ENCODE data around the gene PSMB11.

The PSMB11 gene

DNA sequence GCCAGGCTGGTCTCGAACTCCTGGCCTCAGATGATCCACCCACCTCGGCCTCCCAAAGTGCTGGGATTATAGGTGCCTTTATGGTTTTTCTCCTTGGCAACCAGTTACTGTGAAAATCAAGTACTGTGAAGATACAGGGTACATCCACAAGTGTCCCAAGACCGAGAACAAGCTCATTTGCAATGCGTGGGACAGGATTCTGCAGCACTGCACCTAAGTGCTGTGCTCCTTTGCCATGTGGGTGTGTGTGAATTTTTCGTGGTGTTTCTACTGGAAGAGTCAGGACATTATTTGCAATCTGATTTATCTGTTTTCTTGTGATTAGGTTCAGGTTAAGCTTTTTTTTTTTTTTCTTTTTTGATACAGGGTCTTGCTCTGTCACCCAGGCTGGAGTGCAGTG is 24.9 kb upstream of the PSMB11 start:
- Histone ChIP-seq H3K27me3 (ENCODE audit: control insufficient read depth in 1 of 2, insufficient read depth in 2 of 2, low read length in 2 of 2) (no peaks in the 10 kb centered on the region), H3K9me3 (ENCODE audit: control insufficient read depth in 2 of 2, low read length in 2 of 2) (no peaks in the 10 kb centered on the region), H3K27ac (ENCODE audit: low read length) (no peak overlapping the region), H3K36me3 (ENCODE audit: control insufficient read depth in 2 of 2, insufficient read depth in 2 of 2, low read length in 2 of 2) (no peaks in the 10 kb centered on the region), H3K4me3 (ENCODE audit: low read length in 2 of 2) (no peak overlapping the region), H3K9ac (ENCODE audit: low read length in 2 of 2) (no peak overlapping the region), H3K4me1 (ENCODE audit: control insufficient read depth, insufficient read depth, low read length) (no peaks in the 10 kb centered on the region)

DNA sequence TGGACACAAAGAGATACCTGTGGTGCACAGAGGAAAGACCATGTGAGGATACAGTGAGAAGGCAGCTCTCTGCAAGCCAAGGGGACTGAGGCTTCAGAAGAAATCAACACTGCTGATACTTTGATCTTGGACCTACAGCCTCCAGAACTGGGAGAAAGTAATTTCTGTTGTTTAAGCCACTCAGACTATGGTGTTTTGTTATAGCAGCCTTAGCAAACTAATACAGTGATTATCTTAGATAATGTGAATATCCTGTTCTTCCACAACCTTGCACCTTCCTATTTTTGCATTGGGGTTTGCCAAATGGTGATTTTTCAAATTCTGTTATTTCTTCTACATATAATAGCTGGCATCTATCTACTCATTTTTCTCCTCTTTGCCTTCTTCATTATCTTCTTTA is 23.9 kb upstream of the PSMB11 start:
- Histone ChIP-seq H3K9me3 (ENCODE audit: control insufficient read depth in 2 of 2, low read length in 2 of 2) (no peaks in the 10 kb centered on the region), H3K27me3 (ENCODE audit: control insufficient read depth in 1 of 2, insufficient read depth in 2 of 2, low read length in 2 of 2) (no peaks in the 10 kb centered on the region), H3K27ac (ENCODE audit: low read length) (no peak overlapping the region), H3K9ac (ENCODE audit: low read length in 2 of 2) (no peak overlapping the region), H3K36me3 (ENCODE audit: control insufficient read depth in 2 of 2, insufficient read depth in 2 of 2, low read length in 2 of 2) (no peaks in the 10 kb centered on the region), H3K4me1 (ENCODE audit: control insufficient read depth, insufficient read depth, low read length) (no peaks in the 10 kb centered on the region), H3K4me3 (ENCODE audit: low read length in 2 of 2) (no peak overlapping the region)

DNA sequence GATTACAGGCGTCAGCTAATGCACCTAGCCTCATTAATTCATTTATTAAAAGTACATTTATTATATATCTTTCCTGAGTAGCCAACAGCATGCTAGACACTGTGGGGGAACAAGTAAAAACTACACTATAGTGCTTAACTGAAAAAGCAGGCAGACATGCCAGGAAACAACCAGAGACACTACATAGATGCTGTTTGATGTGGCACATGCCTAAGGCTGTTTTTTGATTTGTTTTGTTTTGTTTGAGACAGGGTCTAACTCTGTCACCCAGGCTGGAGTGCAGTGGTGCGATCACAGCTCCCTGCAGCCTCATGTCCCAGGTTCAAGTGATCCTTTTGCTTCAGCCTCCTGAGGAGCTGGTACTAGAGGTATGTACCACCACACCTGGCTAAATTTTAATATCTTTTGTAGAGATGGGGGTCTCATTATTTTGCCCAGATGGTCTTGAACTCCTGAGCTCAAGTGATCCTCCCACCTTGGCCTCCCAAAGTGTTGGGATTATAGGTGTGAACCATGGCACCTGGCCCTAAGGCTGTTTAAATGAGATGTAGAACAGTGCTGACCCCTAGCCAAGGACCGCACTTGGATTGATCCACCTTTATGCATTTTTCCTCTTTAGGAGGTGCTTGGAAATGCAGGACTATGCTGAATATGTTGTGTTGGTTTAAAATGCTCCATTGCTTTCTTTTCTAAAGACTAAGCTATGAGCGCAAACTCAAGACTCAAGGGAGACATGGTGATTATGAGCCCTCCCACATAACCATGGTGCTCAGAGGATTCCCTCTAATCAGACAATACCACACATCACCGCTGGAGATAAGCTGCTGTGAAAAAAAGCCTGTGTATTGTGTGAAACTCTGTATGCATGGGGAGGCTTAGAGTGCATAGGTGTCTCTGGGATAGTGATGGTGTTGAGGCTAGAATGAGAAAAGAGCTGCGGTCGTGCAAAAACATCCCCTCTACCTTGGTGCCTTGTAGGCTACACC is 21.6 kb upstream of the PSMB11 start:
- Histone ChIP-seq H3K4me3 (ENCODE audit: low read length in 2 of 2) (no peak overlapping the region), H3K4me1 (ENCODE audit: control insufficient read depth, insufficient read depth, low read length) (no peaks in the 10 kb centered on the region), H3K9ac (ENCODE audit: low read length in 2 of 2) (no peak overlapping the region), H3K27ac (ENCODE audit: low read length) (no peak overlapping the region), H3K36me3 (ENCODE audit: control insufficient read depth in 2 of 2, insufficient read depth in 2 of 2, low read length in 2 of 2) (peaks cover 4 to 7% of the 10 kb centered on the region in 2 donors), H3K27me3 (ENCODE audit: control insufficient read depth in 1 of 2, insufficient read depth in 2 of 2, low read length in 2 of 2) (no peaks in the 10 kb centered on the region), H3K9me3 (ENCODE audit: control insufficient read depth in 2 of 2, low read length in 2 of 2) (no peaks in the 10 kb centered on the region)

DNA sequence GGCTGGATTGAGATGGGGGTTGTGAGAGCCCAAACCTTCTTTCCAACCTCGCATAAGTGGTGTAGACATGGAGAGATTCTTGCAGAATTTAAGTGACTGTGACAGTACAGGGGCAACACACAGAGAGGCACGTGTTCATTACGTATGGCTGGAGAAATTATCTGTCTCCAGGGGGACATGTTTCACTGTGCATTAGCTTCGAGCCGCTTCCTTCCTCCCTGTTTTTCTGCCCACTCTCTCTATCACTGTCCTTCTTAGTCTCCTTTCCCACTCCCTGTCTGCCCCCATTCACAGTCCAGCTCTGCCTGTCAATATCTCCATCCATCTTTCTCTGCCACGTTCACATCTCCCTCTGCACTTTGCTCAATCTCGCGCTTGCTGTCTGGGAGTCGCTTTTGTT is 20.6 kb upstream of the PSMB11 start:
- Histone ChIP-seq H3K9me3 (ENCODE audit: control insufficient read depth in 2 of 2, low read length in 2 of 2) (no peaks in the 10 kb centered on the region), H3K27me3 (ENCODE audit: control insufficient read depth in 1 of 2, insufficient read depth in 2 of 2, low read length in 2 of 2) (no peaks in the 10 kb centered on the region)

DNA sequence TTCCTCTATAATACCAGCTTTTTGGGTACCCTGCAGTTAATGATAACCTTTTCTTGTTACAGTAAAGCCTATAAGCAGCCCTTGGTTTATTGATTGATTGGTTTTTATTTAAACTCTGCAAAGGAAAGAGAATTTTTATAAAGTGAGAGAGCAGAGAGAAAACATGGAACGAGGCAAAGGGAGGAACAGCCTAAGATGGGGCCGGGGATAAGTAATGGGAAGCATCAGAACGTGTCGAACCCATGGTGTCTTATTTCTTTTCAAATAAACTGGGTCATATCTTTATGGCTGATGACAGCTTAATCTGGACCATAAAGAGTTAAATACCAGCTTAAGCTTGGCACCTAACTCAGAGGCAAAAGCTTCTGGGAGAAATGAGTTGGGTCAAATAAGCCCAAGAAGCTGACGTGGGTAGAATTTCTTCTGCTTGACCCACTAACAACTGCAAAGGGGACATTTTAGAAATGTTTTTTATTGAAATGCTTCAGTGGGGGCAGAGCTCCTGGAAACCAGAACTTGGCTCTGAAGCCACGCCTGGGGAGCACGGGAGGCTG is 20.0 kb upstream of the PSMB11 start:
- Histone ChIP-seq H3K27me3 (ENCODE audit: control insufficient read depth in 1 of 2, insufficient read depth in 2 of 2, low read length in 2 of 2) (no peaks in the 10 kb centered on the region), H3K4me1 (ENCODE audit: control insufficient read depth, insufficient read depth, low read length) (no peaks in the 10 kb centered on the region), H3K4me3 (ENCODE audit: low read length in 2 of 2) (no peak overlapping the region), H3K9ac (ENCODE audit: low read length in 2 of 2) (no peak overlapping the region), H3K27ac (ENCODE audit: low read length) (no peak overlapping the region), H3K9me3 (ENCODE audit: control insufficient read depth in 2 of 2, low read length in 2 of 2) (no peaks in the 10 kb centered on the region), H3K36me3 (ENCODE audit: control insufficient read depth in 2 of 2, insufficient read depth in 2 of 2, low read length in 2 of 2) (peaks cover 14% of the 10 kb centered on the region in 2 donors)

More for the DNA sequence above, 20.6 kb upstream of the PSMB11 start:
- H3K36me3 ChIP-seq (ENCODE audit: control insufficient read depth in 2 of 2, insufficient read depth in 2 of 2, low read length in 2 of 2) = peaks cover 14% of the 10 kb centered on the region in 2 donors
- H3K4me3 ChIP-seq (ENCODE audit: low read length in 2 of 2) = no peak overlapping the region
- no peaks in the 10 kb centered on the region for H3K4me1 ChIP-seq (ENCODE audit: control insufficient read depth, insufficient read depth, low read length)
- no peak overlapping the region for H3K9ac ChIP-seq (ENCODE audit: low read length in 2 of 2)
- no peak overlapping the region for H3K27ac ChIP-seq (ENCODE audit: low read length)

DNA sequence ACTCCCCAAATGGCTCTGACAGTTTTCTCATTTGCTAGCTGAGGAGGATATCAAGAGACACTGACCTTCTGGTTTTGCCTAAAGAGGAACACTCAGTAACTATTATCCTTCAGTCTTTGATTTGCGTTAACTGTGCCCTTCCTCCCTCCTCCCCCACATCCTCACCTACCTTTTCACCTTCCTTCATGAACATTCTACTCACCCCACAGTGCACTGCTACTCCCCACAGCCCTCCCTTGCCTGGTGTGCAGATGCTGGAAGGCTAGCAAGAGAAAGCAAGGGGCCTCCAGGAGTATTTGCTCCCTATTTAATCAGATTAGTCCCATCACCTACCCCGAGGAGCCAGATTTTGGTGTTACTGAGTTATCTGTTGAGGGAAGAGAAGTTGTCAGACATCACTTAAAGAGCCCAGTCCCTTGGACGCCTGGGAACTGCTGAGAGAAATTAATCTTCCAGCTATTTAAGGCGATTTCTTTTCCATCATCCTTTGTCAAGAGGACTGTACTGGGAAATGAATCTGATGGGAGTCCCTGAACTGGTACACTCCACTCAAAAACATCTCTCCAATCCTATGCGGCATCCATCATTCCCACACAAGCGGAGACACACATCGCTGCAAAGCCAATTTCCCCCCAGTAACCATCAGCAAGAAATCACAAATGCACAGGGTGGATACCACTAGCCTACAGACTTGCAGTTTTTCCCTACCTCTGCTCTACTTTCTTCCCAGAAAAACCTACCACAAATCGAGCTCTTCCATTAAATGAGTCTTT is 18.8 kb upstream of the PSMB11 start:
- Histone ChIP-seq H3K27ac (ENCODE audit: low read length) (no peak overlapping the region), H3K9me3 (ENCODE audit: control insufficient read depth in 2 of 2, low read length in 2 of 2) (no peaks in the 10 kb centered on the region), H3K4me3 (ENCODE audit: low read length in 2 of 2) (no peak overlapping the region), H3K9ac (ENCODE audit: low read length in 2 of 2) (no peak overlapping the region), H3K4me1 (ENCODE audit: control insufficient read depth, insufficient read depth, low read length) (no peaks in the 10 kb centered on the region), H3K27me3 (ENCODE audit: control insufficient read depth in 1 of 2, insufficient read depth in 2 of 2, low read length in 2 of 2) (no peaks in the 10 kb centered on the region), H3K36me3 (ENCODE audit: control insufficient read depth in 2 of 2, insufficient read depth in 2 of 2, low read length in 2 of 2) (peaks cover 14 to 16% of the 10 kb centered on the region in 2 donors)

DNA sequence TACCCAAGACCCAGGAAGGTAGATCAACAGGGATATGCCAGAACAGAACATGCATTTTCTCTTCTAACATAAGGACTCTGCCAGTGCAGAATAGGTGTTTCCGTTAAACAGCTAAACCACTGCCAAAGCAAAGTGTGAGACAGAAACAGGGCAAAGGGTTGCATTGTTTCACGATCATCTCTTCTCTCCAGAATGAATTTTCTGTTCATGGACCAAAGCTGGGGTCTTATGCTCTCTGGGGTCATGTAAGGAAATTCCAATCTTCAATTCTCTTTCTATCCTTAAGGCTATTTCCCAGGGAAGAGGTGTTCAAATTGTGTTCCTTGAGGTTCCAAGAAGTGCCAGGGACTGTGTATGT is 18.2 kb upstream of the PSMB11 start:
- Histone ChIP-seq H3K9me3 (ENCODE audit: control insufficient read depth in 2 of 2, low read length in 2 of 2) (no peaks in the 10 kb centered on the region), H3K9ac (ENCODE audit: low read length in 2 of 2) (no peak overlapping the region), H3K36me3 (ENCODE audit: control insufficient read depth in 2 of 2, insufficient read depth in 2 of 2, low read length in 2 of 2) (peaks cover 14 to 16% of the 10 kb centered on the region in 2 donors), H3K4me3 (ENCODE audit: low read length in 2 of 2) (no peak overlapping the region), H3K4me1 (ENCODE audit: control insufficient read depth, insufficient read depth, low read length) (no peaks in the 10 kb centered on the region), H3K27ac (ENCODE audit: low read length) (no peak overlapping the region), H3K27me3 (ENCODE audit: control insufficient read depth in 1 of 2, insufficient read depth in 2 of 2, low read length in 2 of 2) (no peaks in the 10 kb centered on the region)

DNA sequence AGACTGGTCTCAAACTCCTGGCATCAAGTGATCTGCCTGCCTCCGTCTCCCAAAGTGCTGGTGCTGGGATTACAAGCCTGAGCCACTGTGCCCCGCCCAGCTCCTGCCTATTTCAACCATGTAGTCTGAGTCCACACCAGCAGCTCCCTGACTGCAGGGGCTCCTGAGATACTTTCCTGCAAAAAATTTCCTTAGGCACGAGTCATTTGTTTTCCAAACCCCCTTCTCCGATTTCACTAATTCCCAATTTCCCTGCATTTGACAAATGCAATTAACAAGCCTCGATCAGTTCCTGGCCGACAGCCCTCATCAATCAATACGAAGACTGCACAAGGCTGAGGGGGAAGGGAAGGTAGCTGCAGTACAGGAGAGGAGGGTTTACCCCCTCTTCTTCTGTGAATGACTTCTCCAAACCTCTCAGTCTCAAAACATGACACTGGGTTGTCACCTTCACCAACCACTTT is 17.4 kb upstream of the PSMB11 start:
- Histone ChIP-seq H3K36me3 (ENCODE audit: control insufficient read depth in 2 of 2, insufficient read depth in 2 of 2, low read length in 2 of 2) (peaks cover 14 to 20% of the 10 kb centered on the region in 2 donors), H3K9me3 (ENCODE audit: control insufficient read depth in 2 of 2, low read length in 2 of 2) (no peaks in the 10 kb centered on the region), H3K27ac (ENCODE audit: low read length) (no peak overlapping the region), H3K27me3 (ENCODE audit: control insufficient read depth in 1 of 2, insufficient read depth in 2 of 2, low read length in 2 of 2) (no peaks in the 10 kb centered on the region), H3K9ac (ENCODE audit: low read length in 2 of 2) (no peak overlapping the region), H3K4me3 (ENCODE audit: low read length in 2 of 2) (no peak overlapping the region), H3K4me1 (ENCODE audit: control insufficient read depth, insufficient read depth, low read length) (no peaks in the 10 kb centered on the region)

DNA sequence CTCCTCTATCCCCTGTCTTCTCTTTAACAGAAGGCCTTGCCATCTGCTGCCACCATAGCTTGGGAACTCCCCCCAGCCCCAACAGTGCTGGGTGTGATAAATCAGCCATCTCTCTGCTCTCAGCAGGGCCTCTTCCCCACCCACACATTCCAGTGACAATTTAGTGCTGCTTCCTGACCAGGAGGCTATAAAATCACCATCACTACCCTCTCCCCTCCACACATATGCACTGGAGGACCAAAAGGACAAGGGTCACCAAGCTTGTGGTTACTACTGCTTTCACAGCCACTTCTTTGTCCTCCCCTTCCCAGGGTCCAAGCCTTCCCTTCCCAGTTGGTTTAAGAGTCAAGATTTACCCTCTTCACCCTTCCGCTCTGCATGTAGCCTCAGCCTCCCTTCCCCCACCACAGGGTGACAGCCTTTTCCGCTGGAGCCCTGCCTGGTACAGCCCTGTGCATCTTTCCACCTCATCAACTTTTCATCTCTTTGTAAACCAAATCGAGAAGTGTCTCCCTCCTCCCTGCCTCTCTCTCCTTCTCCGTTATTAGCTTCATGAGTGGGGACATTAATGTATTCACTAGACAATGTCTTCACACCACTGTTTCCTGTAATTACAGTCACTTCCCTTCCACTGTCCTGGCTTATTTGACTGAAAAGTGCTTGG is 16.7 kb upstream of the PSMB11 start:
- H3K36me3 ChIP-seq (ENCODE audit: control insufficient read depth in 2 of 2, insufficient read depth in 2 of 2, low read length in 2 of 2) = peaks cover 14 to 20% of the 10 kb centered on the region in 2 donors
- no peak overlapping the region for H3K27ac ChIP-seq (ENCODE audit: low read length)
- no peaks in the 10 kb centered on the region for H3K27me3 ChIP-seq (ENCODE audit: control insufficient read depth in 1 of 2, insufficient read depth in 2 of 2, low read length in 2 of 2)
- no peaks in the 10 kb centered on the region for H3K4me1 ChIP-seq (ENCODE audit: control insufficient read depth, insufficient read depth, low read length)
- no peak overlapping the region for H3K4me3 ChIP-seq (ENCODE audit: low read length in 2 of 2)
- no peaks in the 10 kb centered on the region for H3K9me3 ChIP-seq (ENCODE audit: control insufficient read depth in 2 of 2, low read length in 2 of 2)
- H3K9ac ChIP-seq (ENCODE audit: low read length in 2 of 2) = no peak overlapping the region

DNA sequence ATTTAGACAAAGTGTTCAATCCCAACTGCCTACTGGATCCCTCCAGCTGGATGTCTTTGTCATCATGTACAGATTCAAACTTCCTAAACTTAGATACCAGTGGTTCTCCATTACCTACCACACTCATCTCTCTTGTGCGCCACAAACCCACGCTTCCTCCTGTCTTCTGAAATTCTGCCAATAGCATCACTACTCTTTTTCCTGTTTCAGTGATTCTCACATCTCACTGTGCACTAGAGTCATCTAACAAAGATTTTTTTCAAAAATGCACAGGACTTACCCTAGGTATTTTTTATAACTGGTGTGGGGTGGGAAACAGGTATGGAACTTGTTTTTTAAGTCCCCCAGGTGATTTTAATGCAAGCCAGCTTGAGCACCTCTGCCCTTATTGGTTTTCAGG is 13.2 kb upstream of the PSMB11 start:
- H3K9me3 ChIP-seq (ENCODE audit: control insufficient read depth in 2 of 2, low read length in 2 of 2) = no peaks in the 10 kb centered on the region
- no peaks in the 10 kb centered on the region for H3K27me3 ChIP-seq (ENCODE audit: control insufficient read depth in 1 of 2, insufficient read depth in 2 of 2, low read length in 2 of 2)
- H3K4me1 ChIP-seq (ENCODE audit: control insufficient read depth, insufficient read depth, low read length) = peaks cover 7% of the 10 kb centered on the region
- no peak overlapping the region for H3K9ac ChIP-seq (ENCODE audit: low read length in 2 of 2)
- H3K27ac ChIP-seq (ENCODE audit: low read length) = no peak overlapping the region
- H3K36me3 ChIP-seq (ENCODE audit: control insufficient read depth in 2 of 2, insufficient read depth in 2 of 2, low read length in 2 of 2) = peaks cover 18 to 30% of the 10 kb centered on the region in 2 donors
- no peak overlapping the region for H3K4me3 ChIP-seq (ENCODE audit: low read length in 2 of 2)
